Inferior parietal cortex (tissue), 1 donor: ENCODE measurements around the gene USB1.
A peak's percentile ranks its signal among the peaks of the same experiment; 100 is the strongest.

Experiments used
- DNase-seq: peaks from one replicate; pipeline ENCODE4 v3.0.0-alpha.2; 2016; ENCODE audit errors: extremely low spot score

Gene USB1

DNA sequence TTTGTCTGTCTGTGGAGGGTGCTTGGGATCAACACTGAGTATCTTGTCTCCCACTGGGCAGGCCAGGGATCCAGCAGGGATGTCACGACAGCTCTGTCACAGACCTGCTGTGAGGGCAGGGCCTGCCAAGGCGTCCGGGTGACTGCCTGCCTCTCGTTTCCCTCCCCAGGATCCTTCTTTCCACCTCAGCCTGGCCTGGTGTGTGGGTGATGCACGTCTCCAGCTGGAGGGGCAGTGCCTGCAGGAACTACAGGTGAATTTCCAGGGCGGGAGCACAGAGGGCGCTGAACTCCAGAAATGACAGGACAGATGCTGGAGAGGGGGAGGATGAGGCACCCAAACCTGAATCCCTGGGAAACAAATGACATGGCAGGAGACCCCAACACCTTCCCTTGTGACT, 17.6 kb downstream of the USB1 start:
- DNase-seq, result no peak

DNA sequence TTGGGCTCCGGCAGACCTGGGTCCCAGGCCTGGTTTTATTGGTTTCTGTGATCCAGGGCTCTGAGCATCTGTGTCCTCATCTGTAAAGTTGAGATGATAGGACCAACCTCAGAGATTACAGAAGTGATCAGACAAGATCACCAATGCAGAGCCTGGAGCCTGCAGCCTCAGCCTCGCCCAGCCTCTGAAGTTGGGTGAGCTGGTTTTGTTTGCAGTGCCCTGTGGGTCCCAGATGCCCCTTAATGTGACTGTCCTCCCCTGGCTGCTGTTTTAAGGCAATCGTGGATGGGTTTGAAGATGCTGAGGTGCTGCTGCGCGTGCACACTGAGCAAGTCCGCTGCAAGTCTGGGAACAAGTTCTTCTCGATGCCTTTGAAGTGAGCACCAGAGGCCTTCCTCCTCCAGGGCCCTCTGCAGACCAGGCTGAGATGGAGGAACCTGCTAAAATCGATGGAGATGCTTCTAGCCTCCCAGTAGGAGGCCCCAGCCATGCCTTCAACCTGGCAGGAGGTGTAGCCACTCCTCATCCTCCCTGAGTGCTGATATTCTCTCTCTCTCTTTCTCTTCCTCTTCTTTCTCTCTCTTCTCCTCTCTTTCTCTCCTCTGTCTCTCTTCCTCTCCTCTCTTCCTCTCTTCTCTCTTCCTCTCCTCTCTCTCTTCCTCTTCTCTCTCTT, 18.8 kb downstream of the USB1 start:
- no peak for DNase-seq

DNA sequence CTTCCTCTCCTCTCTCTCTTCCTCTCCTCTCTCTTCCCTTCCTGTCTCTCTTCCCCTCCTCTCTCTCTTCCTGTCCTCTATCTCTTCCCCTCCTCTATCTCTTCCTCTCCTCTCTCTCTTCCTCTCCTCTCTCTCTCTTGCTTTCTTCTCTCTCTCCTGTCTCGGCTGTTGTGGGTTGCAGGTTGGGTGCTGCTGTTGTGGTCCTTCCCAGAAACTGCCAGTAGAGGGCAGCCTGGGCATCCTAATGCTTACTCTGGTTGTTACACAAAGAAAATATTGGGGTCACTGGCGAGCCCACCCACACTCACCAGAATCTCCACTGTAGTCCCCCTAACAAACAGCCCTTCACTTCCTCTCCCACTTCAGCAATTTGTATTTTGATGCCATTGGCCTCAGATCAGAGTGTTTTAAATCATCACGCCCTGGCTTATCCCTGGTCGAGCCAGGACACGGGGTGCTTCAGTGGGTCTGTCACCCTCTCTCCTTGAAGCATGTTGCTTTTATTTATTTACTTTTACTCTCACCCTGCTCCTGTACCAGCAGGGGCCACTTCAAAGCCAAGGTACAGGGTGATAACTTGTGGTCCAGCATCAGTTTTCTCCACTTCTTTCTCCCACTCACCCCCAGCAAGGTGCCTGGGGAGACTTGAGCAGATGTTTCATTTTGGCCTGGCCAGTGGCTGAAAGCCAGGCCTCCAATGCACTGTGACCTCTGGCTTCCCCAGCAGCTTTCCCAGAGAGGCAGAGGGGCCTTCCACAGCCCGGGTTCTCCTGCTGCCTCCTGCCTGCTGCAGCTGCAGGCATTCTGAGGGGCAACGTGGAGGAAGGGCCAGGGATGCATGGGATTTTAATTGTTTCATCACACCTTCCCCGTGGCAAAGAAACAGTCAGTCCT, 19.7 kb downstream of the USB1 start:
- DNase-seq, result peak; percentile 80

DNA sequence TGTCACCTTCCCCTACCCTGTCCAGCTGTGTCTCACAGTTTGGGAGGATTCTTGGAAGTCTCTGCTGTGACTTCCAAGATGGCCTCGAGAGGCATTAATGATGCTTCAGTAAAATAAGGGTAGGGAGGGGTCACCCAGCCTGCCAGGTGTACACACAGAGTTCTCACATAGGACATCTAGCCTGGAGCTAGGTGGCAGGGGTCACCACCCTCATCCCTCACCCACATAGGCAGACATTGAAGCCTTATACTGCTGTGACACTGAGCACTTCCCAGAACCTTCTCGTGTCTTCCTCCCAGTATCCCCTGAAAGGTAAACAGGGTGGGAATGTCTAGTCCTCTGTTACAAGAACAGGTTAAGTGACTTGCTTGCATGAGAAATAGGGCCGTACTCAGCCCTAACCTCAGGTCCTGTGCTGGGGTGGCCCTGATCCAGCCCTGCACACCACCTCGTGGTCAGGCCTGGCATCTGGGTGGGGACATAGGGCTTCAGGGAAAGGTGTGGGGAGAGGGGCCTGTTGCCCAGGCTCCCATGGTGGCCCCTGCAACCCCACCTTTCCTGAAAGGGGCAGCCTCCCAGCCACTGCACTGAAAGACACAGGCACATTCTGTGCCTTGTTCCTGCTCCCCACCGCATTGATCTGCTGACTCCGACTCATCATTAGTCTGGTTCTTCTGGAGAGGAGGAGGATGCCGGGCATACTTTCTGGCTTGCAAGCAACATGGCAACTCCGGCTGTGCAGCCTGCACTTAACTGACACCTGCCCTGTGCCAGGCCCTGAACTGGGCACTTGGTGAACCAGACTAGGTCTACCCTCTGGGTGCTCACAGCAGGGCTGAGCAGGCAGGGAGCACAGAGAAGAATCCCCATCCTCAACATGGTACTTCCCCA, 20.7 kb downstream of the USB1 start:
- no peak for DNase-seq

DNA sequence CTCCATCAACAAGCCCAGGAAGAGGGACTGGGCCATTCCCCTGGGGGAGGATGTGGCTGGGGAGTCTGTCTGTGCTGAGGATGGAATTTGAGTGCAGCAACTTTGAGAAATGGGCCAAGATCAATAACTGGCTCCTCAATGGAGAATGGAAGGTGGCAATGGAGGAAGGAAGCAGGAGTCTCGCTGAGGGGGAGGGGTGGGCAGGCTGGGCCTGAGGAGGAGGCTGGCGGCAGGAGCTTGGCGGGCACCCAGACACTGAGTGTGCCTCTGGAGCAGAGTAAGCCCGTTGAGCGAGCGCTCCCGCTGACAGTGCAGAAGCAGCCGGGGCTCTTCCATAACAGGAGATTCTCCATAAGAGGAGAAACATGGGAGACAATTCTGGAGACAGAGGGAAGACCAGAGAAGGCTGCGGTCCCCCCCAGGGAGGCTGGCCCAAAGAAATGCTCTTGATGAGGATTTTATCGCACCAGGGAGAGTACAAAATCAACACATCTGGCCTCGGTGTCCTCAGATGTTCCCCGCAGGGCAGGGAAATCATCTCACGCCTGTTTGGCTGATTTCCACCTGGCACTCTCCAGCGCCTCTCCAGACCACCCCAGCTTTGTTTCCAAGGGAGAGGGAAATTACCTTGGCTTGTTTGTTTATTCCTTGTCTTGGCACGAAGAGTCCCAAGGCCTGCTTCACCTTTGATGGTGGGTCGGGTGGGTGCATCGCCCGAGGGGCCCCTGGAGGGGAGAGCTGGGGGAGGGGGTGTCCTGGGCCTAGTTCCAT, 21.6 kb downstream of the USB1 start:
- DNase-seq, result peak; percentile 48

DNA sequence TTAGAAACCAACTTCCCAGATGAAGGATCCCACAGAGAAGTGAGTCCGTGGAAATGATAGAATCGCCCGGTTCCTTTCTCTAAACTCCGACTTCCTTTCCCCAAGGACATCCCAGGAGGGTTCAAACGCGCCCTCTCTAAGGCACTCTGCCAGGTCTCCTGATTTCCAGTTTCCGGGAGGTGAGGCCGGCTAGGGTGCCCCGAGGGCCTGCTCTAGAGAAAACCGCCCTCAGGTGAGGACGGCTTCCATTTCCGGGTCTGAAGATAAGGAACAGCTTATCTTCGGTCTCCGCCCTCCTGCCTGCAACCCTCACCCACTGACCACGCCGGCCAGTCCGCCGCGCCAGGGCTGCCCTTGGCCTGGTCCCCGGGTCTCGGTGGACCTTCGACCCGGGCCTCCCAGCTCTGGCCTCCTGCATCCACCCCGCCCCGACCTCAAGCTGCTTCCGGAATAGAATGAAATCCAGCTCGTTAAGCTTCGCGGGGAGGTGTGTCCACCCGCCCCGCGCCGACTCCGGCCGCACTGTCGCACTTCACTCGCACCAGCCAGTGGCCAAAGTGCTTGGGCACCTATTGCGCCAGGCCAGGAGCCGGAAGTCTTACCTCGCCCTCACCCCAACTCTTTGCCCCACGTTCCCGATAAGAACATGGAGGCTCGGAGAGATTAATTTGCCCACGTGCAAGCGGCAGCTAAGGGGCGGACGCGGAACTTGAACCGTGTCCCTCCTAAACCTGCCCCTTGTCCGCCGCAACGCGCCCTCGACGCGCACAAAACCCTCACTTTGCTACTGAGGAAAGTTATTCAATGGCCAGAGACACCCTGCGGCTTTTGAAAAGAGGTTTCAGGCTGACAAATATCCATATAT, 23.5 kb downstream of the USB1 start:
- no peak for DNase-seq

DNA sequence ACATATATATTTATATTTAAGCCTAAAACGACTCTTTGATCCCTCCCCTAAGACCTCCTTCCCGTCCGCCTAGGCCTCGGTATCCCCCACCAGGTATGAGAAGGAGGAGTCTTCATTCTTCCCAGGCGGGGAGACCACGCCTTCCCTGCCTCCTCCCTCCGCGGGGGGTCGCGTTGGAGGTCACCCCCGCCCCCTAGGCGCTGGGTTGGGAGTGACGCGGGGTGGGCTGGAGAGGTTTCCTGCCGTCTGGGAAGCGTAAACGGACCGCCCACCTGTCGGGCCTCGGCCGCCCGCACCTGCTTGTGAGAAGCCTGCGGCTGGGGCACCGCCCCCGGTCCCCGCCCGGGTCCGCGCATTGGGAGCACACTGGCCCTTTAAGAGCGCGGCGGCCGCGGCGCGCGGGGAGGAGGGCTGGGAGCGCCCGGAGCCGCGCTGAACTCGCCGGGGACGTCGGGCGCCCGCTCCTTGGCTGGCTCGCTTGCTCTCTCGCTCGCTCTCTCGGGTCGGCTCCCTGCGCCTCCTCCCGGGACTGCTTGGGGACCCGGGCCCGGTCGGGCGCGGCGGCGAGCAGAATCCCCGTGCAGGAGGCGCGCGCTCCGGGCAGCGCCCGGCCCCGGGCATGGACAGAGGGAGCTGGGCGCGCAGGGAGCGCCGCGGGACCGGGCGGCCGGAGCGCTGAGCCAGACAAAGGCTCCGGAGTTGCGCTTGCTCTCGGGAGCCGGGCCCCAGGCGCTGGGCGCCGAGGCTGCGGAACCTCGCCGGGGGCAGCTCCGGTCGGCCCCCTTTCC, 24.3 kb downstream of the USB1 start, which contains the start of gene MMP15:
Gene MMP15 (plus strand): TSS at position 404 of the 788 bp plus-strand sequence. CDS start 597 bp downstream, outside the sequence.
- peak; percentile 53 for DNase-seq

DNA sequence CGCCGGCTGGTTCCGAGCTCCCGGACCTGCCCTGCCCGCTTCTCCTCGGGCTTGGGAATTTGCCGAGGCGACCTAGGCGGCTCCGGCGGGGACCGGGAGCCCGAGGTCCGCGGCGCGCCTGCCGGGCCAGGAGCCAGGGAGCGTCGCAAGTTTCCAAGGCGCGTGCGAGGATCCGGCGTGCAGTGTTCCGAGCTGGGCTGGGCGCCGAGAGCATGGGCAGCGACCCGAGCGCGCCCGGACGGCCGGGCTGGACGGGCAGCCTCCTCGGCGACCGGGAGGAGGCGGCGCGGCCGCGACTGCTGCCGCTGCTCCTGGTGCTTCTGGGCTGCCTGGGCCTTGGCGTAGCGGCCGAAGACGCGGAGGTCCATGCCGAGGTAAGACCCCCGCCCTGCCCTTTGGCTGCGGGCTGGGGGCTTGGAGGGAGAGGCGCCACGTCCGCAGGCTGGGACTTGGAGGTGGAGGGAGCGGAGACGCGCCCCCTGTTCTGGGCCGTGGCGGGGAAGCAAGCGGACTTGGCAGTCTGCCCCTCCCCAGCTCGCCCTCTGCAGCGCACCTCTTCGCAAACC, 25.0 kb downstream of the USB1 start:
- no peak for DNase-seq

DNA sequence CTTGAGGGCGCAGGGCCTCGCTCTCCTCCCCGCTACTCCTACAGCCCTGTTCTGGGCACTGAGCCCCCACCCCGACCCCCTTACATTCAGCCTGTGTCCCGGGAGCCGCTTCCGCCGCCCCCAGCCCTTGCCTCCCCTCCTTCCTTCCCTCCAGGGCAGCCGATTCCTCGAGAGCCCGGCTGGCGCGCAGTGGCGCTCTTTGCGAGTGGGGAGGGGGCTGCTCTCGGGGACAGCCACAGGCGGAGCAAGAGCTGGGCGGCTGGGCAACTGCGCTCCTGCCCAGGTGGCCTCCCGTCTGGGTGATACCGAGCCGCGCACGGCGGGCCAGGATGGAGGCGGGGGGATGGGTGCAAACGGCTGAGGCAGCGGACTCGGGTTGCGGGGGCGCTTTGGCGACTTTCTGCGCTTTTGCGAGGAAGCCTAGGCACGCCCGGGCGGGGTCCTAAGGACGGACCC, 25.5 kb downstream of the USB1 start:
- DNase-seq, result no peak

DNA sequence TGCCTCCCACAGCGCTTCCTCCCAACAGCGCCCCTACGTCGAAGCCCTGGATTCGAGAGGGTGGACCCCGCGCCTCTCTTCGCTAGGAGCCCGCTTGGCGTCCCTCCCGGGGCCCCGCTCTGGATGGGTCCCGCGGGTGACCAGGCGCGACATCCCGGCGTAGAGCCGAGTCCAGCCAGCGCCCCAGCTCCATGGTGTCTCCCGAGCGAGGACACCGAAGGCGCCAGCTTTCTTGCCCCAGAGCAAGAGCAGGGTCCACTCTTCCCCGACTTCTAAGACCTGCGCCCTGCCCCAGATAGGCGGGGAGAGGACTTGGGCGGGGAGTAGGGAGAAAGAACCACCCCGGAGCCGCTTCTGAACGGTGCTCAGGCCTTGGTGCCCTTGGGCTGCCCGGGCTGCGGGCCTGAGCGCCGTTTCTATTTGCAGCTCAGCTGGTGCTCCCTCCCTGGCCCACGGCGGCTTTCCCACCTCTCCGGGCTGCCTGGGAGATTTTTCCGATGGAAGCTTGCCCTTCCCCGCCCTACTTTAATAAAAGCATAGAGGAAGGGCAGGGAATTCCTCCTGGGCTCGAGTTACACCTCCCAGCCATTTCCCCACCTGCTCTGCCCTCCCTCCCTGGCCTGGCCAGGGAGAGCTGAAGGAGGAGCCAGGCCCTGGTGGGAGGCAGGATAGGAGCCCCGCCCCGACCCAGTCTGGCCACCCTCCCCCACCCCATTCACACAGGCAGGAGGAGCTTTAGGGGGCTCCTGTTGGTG, 26.1 kb downstream of the USB1 start:
- DNase-seq, result no peak

DNA sequence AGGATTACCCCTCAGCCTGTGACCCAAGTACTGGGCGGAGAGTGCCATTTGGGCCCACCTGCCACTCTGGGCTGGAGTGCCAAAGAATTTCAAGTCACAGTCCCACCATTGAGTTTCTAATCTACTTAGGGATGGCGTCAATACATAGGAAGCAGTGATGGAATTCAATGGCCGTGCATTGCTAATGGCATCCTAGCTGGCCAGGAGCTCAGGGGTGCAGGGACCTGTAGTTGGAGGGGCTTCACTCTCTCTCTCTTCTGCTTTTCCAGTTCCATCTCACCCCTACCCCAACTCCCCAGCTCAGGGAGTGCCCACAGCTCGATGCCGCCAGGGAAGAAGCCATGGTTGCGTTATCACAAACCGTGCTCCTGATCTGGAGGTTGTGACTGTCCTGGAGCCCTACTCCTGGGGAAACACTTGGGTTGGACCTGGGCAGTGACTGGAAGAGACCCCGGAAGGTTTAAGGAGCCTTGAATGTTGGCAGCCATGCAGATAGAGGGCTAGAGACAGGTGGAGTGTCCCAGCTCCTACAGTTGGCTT, 26.8 kb downstream of the USB1 start:
- no peak for DNase-seq

DNA sequence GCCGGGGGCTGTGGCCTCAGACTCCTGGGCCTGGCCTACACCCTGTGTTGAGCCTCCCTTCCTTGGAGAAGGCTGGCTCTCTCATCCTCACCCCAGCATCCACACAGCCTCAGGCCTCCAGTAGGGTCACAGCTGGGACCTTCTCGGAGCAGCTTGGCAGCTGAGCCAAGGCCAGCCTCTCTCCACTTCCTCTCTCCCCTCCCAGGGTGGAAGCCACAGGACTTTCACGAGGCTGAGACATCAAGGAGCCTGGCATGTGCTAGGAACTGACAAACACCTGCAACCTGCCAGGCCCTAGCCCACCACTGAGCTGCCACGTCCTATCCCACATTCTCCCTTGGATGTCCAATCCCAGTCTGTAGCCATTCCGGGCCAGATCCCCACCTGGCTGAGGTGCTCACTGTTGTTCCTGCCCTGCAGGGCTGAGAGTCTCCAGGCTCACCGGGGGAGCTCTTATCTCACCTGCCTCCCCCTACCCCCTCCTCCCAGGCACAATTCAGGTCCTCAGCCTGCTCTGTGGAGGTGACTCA, 27.4 kb downstream of the USB1 start:
- no peak for DNase-seq

DNA sequence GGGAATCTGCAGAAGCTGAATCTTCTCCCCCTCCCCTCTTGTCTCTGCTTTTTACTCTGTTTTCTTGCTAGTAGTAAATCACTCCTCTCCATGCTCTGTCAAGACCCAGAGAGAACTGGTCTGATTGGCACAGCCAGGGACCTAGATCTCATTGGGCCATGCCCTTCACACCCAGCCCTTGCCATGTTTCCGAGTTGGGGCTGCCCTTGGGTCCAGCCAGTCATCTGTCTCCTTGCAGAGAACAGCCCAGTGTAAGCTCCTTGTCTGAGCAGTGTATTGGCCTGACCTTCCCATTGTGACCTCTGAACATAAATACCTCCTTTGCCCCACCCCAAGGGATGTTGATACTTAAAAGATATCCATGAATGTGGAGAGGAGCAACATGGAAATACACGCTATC, 28.2 kb downstream of the USB1 start:
- DNase-seq, result no peak

DNA sequence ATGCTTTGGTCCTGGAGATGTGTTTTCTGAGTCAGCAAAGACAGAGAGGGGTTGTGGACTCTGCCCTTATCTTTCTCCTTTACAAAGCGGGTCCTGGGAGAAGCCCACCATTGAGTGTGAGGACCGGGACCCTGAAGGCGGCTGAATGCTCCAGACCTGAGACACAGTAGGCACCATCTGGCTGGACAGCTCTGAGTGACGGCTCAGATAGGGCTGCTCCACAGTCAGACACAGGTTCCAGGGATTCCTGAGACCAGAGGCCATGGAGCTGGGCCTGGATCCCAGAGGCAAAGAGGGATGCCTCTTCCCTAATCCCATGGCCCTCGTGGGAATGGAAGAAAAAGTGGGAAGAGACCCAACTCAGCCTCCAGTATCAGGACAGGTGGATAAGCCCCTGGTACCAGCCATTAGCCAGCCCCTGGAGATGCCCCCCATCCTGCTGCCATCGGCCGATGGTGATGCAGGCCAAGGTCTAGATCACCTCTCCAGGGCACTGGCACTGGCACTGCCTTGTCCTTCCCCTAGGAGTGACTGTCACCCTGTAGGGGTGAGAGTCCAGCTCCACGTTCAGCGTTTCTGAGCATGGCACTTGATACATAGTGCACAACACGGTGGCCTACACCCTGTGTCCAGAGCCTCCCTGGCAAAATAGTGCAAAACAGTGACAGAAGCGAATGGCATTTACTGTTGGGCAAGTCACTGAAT, 29.1 kb downstream of the USB1 start:
- DNase-seq, result no peak

DNA sequence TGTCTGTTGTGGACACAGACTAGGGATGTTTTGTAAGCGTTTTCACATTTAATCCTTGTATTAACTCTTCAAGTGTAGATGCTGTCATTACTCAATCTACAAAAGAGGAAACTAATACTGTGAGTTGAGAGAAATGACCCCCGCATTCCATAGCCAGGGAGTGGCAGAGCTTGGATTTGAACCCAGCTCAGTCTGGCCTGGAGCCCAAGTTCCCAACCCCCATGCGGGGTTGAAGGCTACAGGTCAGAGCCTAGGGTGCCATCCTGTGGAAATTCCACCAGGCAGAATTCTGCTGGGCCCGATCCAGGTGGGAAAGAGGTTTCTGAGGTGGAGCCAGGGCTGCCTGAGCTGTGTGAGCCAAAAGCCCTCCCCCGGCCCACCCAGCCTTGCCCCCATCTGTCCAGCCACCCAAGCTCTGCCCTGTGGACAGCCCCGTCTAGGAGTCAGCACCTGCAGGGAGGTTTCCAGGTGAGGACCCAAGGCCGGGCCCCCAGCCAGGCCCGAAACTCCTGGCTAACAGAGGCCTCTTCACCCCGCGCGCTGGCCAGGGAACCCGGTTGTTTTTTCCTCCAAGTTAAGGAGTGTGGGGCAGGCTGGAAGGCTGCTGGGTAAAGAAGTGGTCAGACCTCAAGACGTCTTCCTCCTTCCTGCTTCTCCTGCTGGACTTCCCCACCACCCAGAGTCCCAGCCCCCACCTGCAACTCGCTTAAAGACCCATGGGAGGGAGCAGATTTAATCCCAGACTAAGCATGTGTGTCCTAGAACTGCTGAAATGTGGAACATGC, 30.0 kb downstream of the USB1 start:
- no peak for DNase-seq

DNA sequence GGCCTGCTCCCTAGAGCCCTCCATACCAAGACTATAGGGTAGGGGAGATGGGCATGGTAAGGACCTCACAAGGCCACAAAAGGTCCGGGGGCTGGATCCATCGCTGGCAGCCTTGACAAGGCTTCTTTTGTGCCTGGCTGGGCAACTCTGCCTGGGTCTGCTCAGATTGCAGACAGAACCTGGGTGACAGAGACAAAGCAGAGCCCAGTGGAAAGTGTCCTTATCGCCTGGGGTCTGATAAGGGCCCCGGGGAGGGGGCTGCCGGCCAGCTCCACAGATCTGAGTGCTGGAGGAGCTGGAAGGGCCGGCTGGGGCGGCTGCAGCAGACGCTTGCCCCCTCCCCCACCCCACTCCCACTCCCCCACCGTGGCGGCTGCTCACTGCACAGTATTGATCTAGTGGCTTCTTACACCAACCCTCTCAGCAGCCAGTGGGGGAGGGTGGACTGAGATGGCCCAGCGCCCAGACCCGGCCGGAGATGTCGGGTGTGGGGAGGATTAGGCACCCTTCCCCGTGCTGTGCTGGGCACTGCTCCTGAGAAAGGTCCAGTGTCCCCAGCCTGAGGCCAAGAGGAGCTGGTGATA, 31.6 kb downstream of the USB1 start:
- DNase-seq, result no peak
